ENCODE results near the gene KPNA3.

The KPNA3 gene

DNA sequence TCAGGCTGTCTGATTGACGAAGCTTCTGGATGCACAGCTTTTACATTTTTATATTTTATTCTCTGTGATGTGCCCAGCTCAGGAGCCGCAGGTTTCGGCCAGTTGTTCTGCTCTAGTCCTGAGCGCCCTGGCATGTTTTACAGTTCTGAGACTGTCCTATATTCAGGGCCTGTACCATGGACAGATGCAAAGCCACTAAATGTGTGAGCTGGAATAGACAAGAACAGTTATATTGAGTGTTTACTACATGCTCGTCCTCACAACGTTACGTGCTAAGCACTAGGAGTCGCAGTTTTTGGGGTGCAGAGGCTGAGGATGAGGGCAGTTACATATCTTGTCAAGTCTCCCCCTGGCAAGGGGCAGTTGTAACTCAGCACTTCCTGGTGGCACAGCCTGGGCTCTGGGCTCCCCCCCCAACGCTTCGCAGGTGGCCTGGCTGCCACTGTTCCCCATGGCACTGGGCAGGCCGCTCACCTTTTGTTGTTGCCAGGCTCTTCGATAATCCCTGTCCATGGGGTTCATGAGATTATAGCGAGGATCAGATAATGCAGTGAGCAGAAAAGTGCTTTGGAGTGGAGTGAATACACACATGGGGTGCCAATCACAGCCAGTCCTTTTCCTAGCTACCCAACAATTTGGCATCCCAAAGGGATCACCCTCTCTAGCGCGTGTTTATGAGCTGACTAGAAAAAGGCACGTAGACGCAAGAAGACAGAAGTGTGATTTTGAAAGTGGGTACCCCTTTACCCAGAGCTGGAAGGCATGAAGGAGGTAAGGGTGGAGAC is 140.7 kb downstream of the KPNA3 start:
- Mint-ChIP-seq H3K27me3 (no peaks in the 10 kb centered on the region), H3K27ac (no peak overlapping the region), H3K9me3 (ENCODE audit: low read depth) (no peaks in the 10 kb centered on the region), H3K4me3 (no peak overlapping the region), H3K4me1 (ENCODE audit: low read depth) (no peaks in the 10 kb centered on the region), H3K36me3 (no peaks in the 10 kb centered on the region)

DNA sequence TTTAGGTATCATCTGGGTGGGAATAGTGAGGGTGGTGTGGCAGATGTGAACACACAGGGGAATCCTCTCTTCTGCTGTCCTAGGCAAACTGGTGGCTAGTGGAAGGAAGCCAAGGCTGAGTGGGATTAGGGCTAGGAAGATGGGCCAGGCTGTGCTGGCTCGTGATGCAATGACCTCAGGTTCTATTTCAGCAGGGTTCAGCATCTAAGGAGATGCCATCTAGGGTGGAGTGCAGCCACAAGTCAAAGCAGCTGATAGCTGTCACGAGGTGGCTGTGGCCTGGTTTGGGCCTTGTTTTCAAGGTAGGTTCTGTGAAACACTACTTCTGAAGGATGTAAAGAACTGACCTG is 142.5 kb downstream of the KPNA3 start:
- H3K9me3 Mint-ChIP-seq (ENCODE audit: low read depth) = no peaks in the 10 kb centered on the region
- H3K36me3 Mint-ChIP-seq = no peaks in the 10 kb centered on the region
- H3K27ac Mint-ChIP-seq = no peak overlapping the region
- H3K27me3 Mint-ChIP-seq = no peaks in the 10 kb centered on the region
- no peak overlapping the region for H3K4me3 Mint-ChIP-seq
- H3K4me1 Mint-ChIP-seq (ENCODE audit: low read depth) = peaks cover 4% of the 10 kb centered on the region
